H1 (cell line): ENCODE measurements around the gene RNF144A. TPM values are rescaled to one million over a fixed set of nuclear protein-coding genes. Genes with fewer than 3 reads are reported as not detected.

ENCODE experiments used
- CTCF ChIA-PET: fragments of 300-600 bp; sonication (Branson Sonifier 250); formaldehyde crosslinking; loops from one replicate; lab custom pipeline; 2021; ENCODE audit not compliant: partially characterized antibody; lab: Charles Lee
- POLR2A ChIA-PET: fragments of 300-600 bp; sonication (Branson Sonifier 250); formaldehyde crosslinking; loops from one replicate; lab custom pipeline; 2021; ENCODE audit warnings: inconsistent platforms; ENCODE audit not compliant: partially characterized antibody; lab: Charles Lee
- DNase-seq, 2 experiments: peaks; one replicate each; pipeline versions ENCODE4 v3.0.0 to v3.0.0-alpha.2; 2010 to 2022; ENCODE audit warnings: low spot score in 2 of 2, low read depth in 1 of 2, mixed read lengths in 1 of 2
- FAIRE-seq: peaks from 2 replicates; lab custom pipeline; 2011; peaks lifted over from hg19 to GRCh38; lab: Jason Lieb, UNC
- H2AFZ ChIP-seq: 2 replicates; pipeline ENCODE4 v1.8.1; 2012; ENCODE audit warnings: low read length, inconsistent platforms
- H2AK5ac ChIP-seq: 2 replicates; pipeline ENCODE4 v1.6.1; 2013; ENCODE audit warnings: low read depth, low read length
- H2BK120ac ChIP-seq: replicated peaks from 2 replicates; pipeline ENCODE3; 2013; ENCODE audit warnings: low read depth, low read length, inconsistent platforms
- H2BK12ac ChIP-seq: 2 replicates; pipeline ENCODE4 v1.6.1; 2013; ENCODE audit warnings: low read depth, low read length
- H2BK15ac ChIP-seq: 2 replicates; pipeline ENCODE4 v1.6.1; 2013; ENCODE audit warnings: low read length
- H2BK20ac ChIP-seq: 2 replicates; pipeline ENCODE4 v1.6.1; 2013; ENCODE audit warnings: low read length
- H2BK5ac ChIP-seq: 2 replicates; pipeline ENCODE4 v1.6.1; 2013; ENCODE audit warnings: low read depth, low read length
- H3K14ac ChIP-seq: 2 replicates; pipeline ENCODE4 v1.6.1; 2013; ENCODE audit warnings: inconsistent platforms; ENCODE audit not compliant: insufficient read length
- H3K18ac ChIP-seq: 2 replicates; pipeline ENCODE4 v1.6.1; 2013; ENCODE audit warnings: low read length; ENCODE audit errors: extremely low read depth
- H3K23ac ChIP-seq: 2 replicates; pipeline ENCODE4 v1.6.1; 2013; ENCODE audit warnings: inconsistent platforms; ENCODE audit not compliant: insufficient read length
- H3K23me2 ChIP-seq: 2 replicates; pipeline ENCODE4 v1.6.1; 2013; ENCODE audit warnings: low read depth, low read length
- H3K27ac ChIP-seq: 2 replicates; pipeline ENCODE4 v1.6.1; 2011; ENCODE audit warnings: low read depth, low read length, inconsistent platforms
- H3K27me3 ChIP-seq, 4 experiments: replicated peaks in 1 of 4; 1 replicate in 1 of 4; 2 replicates in 3 of 4; pipeline versions ENCODE4 v1.6.1 to v1.8.1; 2011 to 2013; ENCODE audit warnings: low read length in 3 of 4, mild to moderate bottlenecking in 3 of 4, inconsistent platforms in 2 of 4, mixed read lengths in 2 of 4, moderate library complexity in 1 of 4; ENCODE audit not compliant: control insufficient read depth in 3 of 4, insufficient read depth in 3 of 4; ENCODE audit errors: extremely low read depth in 1 of 4
- H3K36me3 ChIP-seq, 4 experiments: 2 replicates each; pipeline versions ENCODE4 v1.6.1 to v1.8.1; 2011 to 2013; ENCODE audit warnings: mild to moderate bottlenecking in 4 of 4, low read length in 3 of 4, moderate library complexity in 2 of 4, control low read depth in 1 of 4, inconsistent platforms in 1 of 4; ENCODE audit not compliant: insufficient read depth in 4 of 4, control insufficient read depth in 2 of 4
- H3K4ac ChIP-seq: replicated peaks from 2 replicates; pipeline ENCODE3; 2013; ENCODE audit warnings: low read length, low read depth, mixed read lengths, inconsistent platforms; ENCODE audit not compliant: insufficient read length
- H3K4me1 ChIP-seq, 4 experiments: replicated peaks in 1 of 4; 1 replicate in 1 of 4; 2 replicates in 3 of 4; pipeline versions ENCODE4 v1.6.1 to v1.8.1; 2011 to 2013; ENCODE audit warnings: low read length in 3 of 4, inconsistent platforms in 2 of 4, mixed read lengths in 1 of 4; ENCODE audit not compliant: insufficient read depth in 4 of 4, control insufficient read depth in 3 of 4
- H3K4me2 ChIP-seq, 2 experiments: 2 replicates each; pipeline versions ENCODE4 v1.6.1 to v1.8.1; 2011 to 2013; ENCODE audit warnings: low read depth in 2 of 2, low read length in 2 of 2, control low read depth in 1 of 2, inconsistent platforms in 1 of 2, mild to moderate bottlenecking in 1 of 2; ENCODE audit not compliant: insufficient read depth in 1 of 2
- H3K4me3 ChIP-seq, 4 experiments: fragments of 200-600, 300-600 bp in 1 of 4; sonication (generic), shearing (Covaris generic), sonication (Bioruptor Twin) in 1 of 4; 2 replicates each; pipeline versions ENCODE4 v1.5.1 to v1.8.1; 2011 to 2016; ENCODE audit warnings: low read length in 4 of 4, low read depth in 3 of 4, control low read depth in 2 of 4, inconsistent platforms in 2 of 4, mild to moderate bottlenecking in 2 of 4, mixed read lengths in 1 of 4, moderate library complexity in 1 of 4; ENCODE audit not compliant: insufficient read depth in 2 of 4; ENCODE audit errors: extremely low read depth in 1 of 4
- H3K56ac ChIP-seq: replicated peaks from 2 replicates; pipeline ENCODE3; 2013; ENCODE audit warnings: low read depth, mild to moderate bottlenecking, mixed read lengths, low read length, inconsistent platforms; ENCODE audit not compliant: insufficient read length
- H3K79me1 ChIP-seq: 2 replicates; pipeline ENCODE4 v1.6.1; 2013; ENCODE audit warnings: low read depth, low read length, control low read depth
- H3K79me2 ChIP-seq, 2 experiments: 2 replicates each; pipeline versions ENCODE4 v1.6.1 to v1.8.1; 2012 to 2013; ENCODE audit warnings: low read length in 2 of 2, mild to moderate bottlenecking in 2 of 2, inconsistent platforms in 1 of 2; ENCODE audit not compliant: insufficient read depth in 2 of 2, control insufficient read depth in 1 of 2
- H3K9ac ChIP-seq, 4 experiments: replicated peaks in 1 of 4; 1 replicate in 1 of 4; 2 replicates in 3 of 4; pipeline versions ENCODE4 v1.6.1 to v1.8.1; 2011 to 2013; ENCODE audit warnings: low read depth in 3 of 4, low read length in 3 of 4, control low read depth in 2 of 4, mild to moderate bottlenecking in 2 of 4, moderate library complexity in 2 of 4, inconsistent platforms in 1 of 4; ENCODE audit errors: extremely low read depth in 1 of 4
- H3K9me3 ChIP-seq, 2 experiments: 2 replicates each; pipeline versions ENCODE4 v1.6.1 to v1.8.1; 2012 to 2013; ENCODE audit warnings: mild to moderate bottlenecking in 2 of 2, moderate library complexity in 2 of 2, control low read depth in 1 of 2, inconsistent platforms in 1 of 2, low read depth in 1 of 2, low read length in 1 of 2, mixed read lengths in 1 of 2; ENCODE audit not compliant: insufficient read depth in 2 of 2
- H4K20me1 ChIP-seq, 2 experiments: replicated peaks in 1 of 2; 2 replicates each; pipeline versions ENCODE3 to v1.8.1; 2011 to 2013; ENCODE audit warnings: inconsistent platforms in 2 of 2, low read length in 2 of 2, mild to moderate bottlenecking in 1 of 2; ENCODE audit not compliant: insufficient read depth in 2 of 2, control insufficient read depth in 1 of 2
- H4K5ac ChIP-seq: 2 replicates; pipeline ENCODE4 v1.6.1; 2013; ENCODE audit warnings: low read length, low read depth, mixed read lengths, inconsistent platforms; ENCODE audit not compliant: insufficient read length
- H4K8ac ChIP-seq: 2 replicates; pipeline ENCODE4 v1.8.0; 2013; ENCODE audit warnings: mild to moderate bottlenecking, moderate library complexity, low read length, inconsistent platforms; ENCODE audit not compliant: insufficient read depth; ENCODE audit errors: extremely low read depth
- H4K91ac ChIP-seq: replicated peaks from 2 replicates; pipeline ENCODE3; 2013; ENCODE audit warnings: low read length, mixed read lengths, inconsistent platforms; ENCODE audit not compliant: insufficient read length
- CBX8 ChIP-seq: fragments of 300-800, 300-1000 bp; sonication (generic); IDR thresholded peaks from 2 replicates; pipeline ENCODE4 v1.7.1; 2016; ENCODE audit warnings: low read depth, low read length, borderline replicate concordance
- E2F6 ChIP-seq: IDR thresholded peaks from 2 replicates; pipeline ENCODE4 v1.6.1; 2012; ENCODE audit warnings: inconsistent platforms
- RBBP5 ChIP-seq: IDR thresholded peaks from 2 replicates; pipeline ENCODE4 v1.7.1; 2012; ENCODE audit warnings: low read depth, mild to moderate bottlenecking, inconsistent platforms, low read length, moderate library complexity, borderline replicate concordance
- RFX5 ChIP-seq: IDR thresholded peaks from 2 replicates; pipeline ENCODE4 v1.6.1; 2011; ENCODE audit warnings: low read depth, low read length, improper control_type of control experiment, borderline replicate concordance
- RXRA ChIP-seq: IDR thresholded peaks from 2 replicates; pipeline ENCODE4 v1.6.1; 2011; ENCODE audit warnings: low read depth, mild to moderate bottlenecking, low read length, moderate library complexity; ENCODE audit not compliant: insufficient read depth
- TAF1 ChIP-seq: IDR thresholded peaks from 2 replicates; pipeline ENCODE4 v1.6.1; 2011; ENCODE audit warnings: mild to moderate bottlenecking, low read depth, low read length
- WGBS, 2 experiments: shearing (Covaris generic) in 1 of 2; methylation state at CpG; one replicate each; pipeline versions ENCODE4 v1.1.6 to v1.1.7; 2013 to 2015; ENCODE audit warnings: low lambda C conversion rate in 2 of 2, mixed read lengths in 2 of 2, inconsistent platforms in 1 of 2, low coverage in 1 of 2, missing lambda C conversion rate in 1 of 2; ENCODE audit not compliant: insufficient replicate concordance in 2 of 2, insufficient coverage in 1 of 2, insufficient read length in 1 of 2; ENCODE audit errors: extremely low coverage in 1 of 2, missing lambda C conversion rate in 1 of 2; 5-methylcytosine and 5-hydroxymethylcytosine counted together
- polyA plus RNA-seq, 7 experiments: library from polyadenylated mRNA; depleted of rRNA in 3 of 7; stranded (reverse) in 5 of 7; unstranded in 2 of 7; fragments of >200 nt in 5 of 7; fragments of 200-250 nt in 2 of 7; gene quantifications; 1 replicate in 5 of 7; 2 replicates in 1 of 7; 4 replicates in 1 of 7; pipeline versions ENCODE4 v1.2.1 to v1.2.3, GENCODE V29; 2011 to 2013; ENCODE audit warnings: missing spikeins in 2 of 7, mixed read lengths in 2 of 7
- total RNA-seq: library from RNA; stranded (reverse); fragmentation: NEBNext Ultra II Directional; extraction: Animal tissue kit (Norgen Biotek cat#: 25700); gene quantifications from 2 replicates; pipeline ENCODE4 v1.2.1, GENCODE V29; 2021

RNF144A gene
- total and polyA plus RNA-seq, 2 of the 8 experiments (the other 6 are each of a cell fraction or from before 2014, with no cell fraction given) = 14.0 to 15.0 TPM

GRCh38 chr2:7026742-7027141, 109.5 kb downstream of the RNF144A start:
- Histone ChIP-seq H2BK12ac (no peak overlapping the region), H3K36me3 (peaks cover 0 to 9% (median 2%) of the 10 kb centered on the region in 4 experiments; a peak in 2 of 8 replicates), H2AFZ (no peak overlapping the region), H3K4me3 (no peak overlapping the region), H4K20me1 (peaks cover 0 to 1% of the 10 kb centered on the region in 2 experiments), H3K27ac (no peak overlapping the region), H3K23me2 (no peaks in the 10 kb centered on the region), H3K4me1 (no peaks in the 10 kb centered on the region; a peak in 1 of 7 replicates), H4K8ac (no peak overlapping the region), H3K9me3 (no peaks in the 10 kb centered on the region), H3K79me2 (no peaks in the 10 kb centered on the region), H3K9ac (no peak overlapping the region), H2BK5ac (no peak overlapping the region), H3K79me1 (no peaks in the 10 kb centered on the region), H4K91ac (no peak overlapping the region), H2AK5ac (no peak overlapping the region), H2BK15ac (no peak overlapping the region), H3K18ac (no peak overlapping the region), H3K4ac (no peak overlapping the region), H3K56ac (no peak overlapping the region), H3K4me2 (no peak overlapping the region), H2BK20ac (no peak overlapping the region), H3K14ac (no peak overlapping the region), H2BK120ac (no peak overlapping the region), H4K5ac (no peak overlapping the region), H3K27me3 (no peaks in the 10 kb centered on the region), H3K23ac (no peak overlapping the region)
- WGBS, 2 experiments = 77% methylated on average over 8 of the region's 8 CpGs; no CpG with 5 or more reads in 1 of the 2 experiments
- DNase-seq (no peak), FAIRE-seq (no peak)
- TF ChIP-seq RFX5 (no peak), CBX8 (no peak), TAF1 (no peak), RBBP5 (no peak), E2F6 (no peak), RXRA (no peak)
- ChIA-PET CTCF (interaction anchor here (0.6 to 10.4 kb wide), 4 partner anchors 10 to 131 kb away, joined by 4 to 115 read pairs (median 34); no protein-coding TSS in a partner anchor), POLR2A (no interaction called here)
